GM20431 (cell line): ENCODE results near the gene KASH5.

ENCODE experiments used
- in situ Hi-C: fragments of 300-500 bp; cut with MseI, MboI; formaldehyde crosslinking; loops from one replicate; pipeline ENCODE4 v1.15.0; 2020; ENCODE audit warnings: low sequenced_read_pairs; ENCODE audit not compliant: unreplicated experiment

The KASH5 gene

GRCh38 chr19:49391581-49392399, 3.7 kb downstream of the KASH5 start:
- in situ Hi-C loops, result no loop called here

GRCh38 chr19:49393881-49394280, 5.8 kb downstream of the KASH5 start:
- in situ Hi-C loops, result no loop called here

- in situ Hi-C loops, result no loop called here
Measured at GRCh38 chr19:49395581-49396407, 7.7 kb downstream of the KASH5 start.

DNA sequence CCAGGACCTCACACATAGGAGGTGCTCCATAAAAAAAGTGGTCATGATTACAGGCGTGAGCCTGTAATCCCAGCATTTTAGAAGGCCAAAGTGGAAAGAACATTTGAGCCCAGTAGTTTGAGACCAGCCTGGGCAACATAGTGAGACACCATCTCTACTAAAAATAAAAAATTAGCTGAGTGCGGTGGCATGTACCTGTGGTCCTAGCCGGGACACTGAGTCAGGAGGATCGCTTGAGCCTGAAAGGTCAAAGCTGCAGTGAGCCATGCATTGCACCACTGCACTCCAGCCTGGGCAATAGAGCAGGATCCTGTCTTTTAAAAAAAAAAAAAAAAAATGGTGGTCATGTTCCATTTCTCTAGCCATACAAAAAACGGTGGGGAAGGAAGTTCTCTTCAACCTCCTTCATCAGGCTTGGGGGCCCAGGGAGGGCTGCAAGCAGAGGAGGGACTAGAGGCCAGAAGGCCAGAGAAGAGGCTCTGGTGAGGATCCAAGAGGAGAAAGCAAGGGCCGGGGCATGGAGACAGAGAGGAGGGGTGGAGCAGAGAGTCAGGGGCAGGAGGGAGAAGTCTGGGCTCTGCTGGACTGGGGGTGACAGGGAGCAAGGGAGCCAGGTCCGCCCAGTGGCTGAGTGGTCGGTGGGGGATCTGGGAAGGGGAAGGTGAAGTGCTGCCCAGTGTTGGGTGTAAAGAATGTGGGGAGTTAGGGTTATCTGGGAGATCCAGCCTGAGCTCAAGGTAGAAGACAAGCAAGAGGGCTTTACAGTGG, 8.9 kb downstream of the KASH5 start:
- in situ Hi-C loops, result no loop called here

DNA sequence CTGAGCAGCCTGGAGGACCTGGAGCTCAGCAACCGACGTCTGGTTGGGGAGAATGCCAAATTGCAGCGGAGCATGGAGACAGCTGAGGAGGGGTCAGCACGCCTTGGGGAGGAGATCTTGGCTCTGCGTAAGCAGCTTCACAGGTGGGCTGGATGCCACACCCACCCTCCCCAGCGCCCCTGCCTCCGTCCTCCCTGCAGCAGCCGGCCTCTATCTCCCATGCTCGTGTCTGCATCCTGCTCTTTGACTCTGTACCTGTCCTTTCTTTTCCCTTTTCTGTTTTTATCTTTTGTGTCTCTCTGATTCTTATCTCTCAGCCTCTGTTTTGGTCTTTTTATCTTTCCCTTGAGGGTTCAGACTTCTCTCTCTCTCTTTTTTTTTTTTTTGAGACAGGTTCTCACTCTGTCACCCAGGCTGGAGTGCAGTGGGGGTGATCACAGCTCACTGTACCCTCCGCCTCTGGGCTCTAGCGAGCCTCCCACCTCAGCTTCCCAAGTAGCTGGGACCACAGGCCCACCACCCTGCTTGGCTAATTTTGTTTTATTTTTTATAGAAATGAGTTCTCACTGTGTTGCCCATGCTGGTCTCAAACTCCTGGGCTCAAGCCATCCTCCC, 10.1 kb downstream of the KASH5 start:
- in situ Hi-C loops, result no loop called here

DNA sequence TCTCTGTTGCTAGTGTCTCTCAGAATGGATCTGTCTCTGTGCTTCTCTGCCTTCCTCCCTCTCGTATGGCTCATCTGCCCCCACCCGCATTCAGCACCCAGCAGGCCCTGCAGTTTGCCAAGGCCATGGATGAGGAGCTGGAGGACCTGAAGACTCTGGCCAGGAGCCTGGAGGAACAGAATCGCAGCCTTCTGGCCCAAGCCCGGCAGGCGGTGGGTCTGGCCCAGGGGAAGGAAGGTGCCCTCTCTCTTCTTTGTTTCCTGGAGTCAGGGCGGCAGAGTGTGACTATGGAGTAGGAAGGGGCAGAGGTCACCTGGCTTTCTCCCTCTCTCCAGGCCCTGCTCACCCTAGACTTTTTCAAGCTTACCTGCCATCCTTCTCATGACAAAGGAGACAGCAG, 10.9 kb downstream of the KASH5 start:
- in situ Hi-C loops, result no loop called here

- in situ Hi-C loops, result no loop called here
Measured at GRCh38 chr19:49400029-49400428, 12.0 kb downstream of the KASH5 start.

DNA sequence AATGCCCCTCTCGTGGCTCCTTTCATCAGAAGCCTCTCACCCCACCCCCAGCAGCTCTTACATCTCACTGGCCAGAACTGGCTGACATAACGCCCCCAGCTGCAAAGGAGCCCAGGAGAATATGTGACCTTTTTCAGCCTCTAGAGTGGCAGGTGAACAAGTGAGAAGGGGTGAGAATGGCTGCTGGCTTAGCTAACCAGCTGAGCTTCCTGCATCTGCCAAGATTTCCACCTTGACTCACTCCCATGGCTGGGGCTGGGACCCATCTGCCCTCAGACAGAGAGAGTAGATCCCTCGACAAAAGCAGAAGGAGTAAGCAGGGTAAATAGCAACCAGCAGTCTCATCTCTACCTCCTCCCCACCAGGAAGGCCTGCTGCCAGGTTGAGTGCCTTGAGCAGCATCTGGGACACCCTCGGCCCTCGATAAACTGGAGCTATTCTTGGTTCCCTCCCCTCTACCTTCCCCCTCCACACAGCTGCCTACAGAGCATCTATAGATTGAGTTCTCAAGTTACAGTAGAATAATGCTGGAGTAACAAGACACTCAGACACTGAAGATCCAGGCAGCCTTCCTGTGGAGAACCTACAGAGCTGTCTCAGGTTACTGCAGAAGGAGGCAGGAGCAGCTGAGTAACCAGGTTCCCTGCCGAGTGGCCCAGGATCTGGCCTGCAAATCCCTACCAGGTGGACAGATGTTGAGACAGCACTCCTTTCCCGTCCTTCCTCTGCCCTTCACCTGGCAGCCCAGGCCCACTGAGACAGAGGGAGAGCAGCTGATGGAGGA, 15.5 kb downstream of the KASH5 start:
- in situ Hi-C loops, result no loop called here

- in situ Hi-C loops, result no loop called here
Measured at GRCh38 chr19:49407079-49407478, 19.0 kb downstream of the KASH5 start.

DNA sequence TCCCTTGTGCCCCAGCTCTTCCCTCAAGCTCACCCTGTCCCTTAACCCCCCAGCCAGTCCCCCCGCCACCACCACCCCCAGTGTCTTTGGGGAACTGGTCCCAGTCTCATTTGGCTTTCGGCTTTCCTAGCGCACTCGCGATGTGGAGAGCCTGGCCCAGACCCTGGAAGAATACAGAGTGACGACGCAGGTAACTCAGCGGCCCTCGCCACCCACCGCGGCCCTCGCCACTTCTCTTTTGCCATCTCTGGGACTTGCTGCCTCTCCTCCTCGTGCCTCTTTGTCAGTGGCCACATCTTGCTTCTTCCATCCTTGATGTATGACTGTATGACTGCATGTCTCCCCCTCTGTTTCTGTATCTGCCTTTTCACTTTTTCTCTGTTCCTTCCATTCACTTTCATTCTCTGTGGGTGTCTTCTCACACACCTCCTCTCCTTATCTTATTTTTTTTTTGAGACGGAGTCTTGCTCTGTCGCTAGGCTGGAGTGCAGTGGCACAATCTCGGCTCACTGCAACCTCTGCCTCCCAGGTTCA, 19.5 kb downstream of the KASH5 start:
- in situ Hi-C loops, result no loop called here

- in situ Hi-C loops, result no loop called here
Measured at GRCh38 chr19:49408816-49409440, 20.9 kb downstream of the KASH5 start.

DNA sequence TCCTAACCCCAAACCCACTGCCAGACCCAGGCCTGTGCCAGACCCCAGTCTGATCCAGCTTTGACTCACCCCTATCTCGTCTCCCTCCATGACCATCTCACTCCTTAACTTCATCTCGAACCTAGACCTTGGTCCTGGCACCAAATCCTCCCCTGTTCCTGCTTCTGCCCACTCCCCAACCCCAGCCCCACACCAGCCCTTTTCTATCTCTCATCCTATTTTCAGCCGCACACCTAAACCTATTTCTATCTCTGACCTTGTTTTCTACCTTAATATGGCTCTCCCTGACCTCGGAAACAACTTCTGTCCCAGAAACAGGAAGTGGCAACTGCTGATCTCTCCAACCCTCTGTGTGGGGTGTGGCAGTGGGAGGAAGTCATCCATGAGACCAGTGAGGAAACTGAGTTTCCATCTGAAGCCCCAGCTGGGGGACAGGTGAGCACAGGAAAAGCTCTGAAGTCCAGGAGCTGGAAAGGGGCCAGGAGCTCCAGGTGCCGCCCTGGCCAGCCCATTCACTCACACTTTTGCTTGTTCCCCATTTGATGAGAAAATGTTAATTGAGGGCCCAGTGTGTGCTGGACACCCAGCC, 21.5 kb downstream of the KASH5 start:
- in situ Hi-C loops, result no loop called here

GRCh38 chr19:49411681-49412326, 23.8 kb downstream of the KASH5 start:
- in situ Hi-C loops, result no loop called here

DNA sequence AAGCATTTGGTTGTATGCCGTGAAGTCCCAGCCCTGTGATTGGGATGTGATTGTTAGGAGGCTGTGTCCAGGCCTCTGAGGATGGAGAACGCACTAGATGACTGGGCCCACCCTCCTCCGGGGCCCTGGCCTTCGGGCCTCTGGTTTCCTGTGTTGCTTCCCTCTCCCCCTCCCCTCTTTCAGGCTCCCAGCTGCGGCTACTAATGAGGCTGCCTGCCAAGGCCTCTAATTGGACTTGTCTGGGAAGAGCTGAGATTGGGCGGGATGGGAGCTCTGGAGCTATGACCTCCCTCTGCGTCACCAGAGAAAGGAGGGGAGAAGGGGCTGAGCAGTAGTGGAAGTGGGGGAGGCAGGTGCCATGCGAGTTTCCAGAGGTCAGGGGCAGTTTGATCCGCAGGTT, 25.3 kb downstream of the KASH5 start:
- in situ Hi-C loops, result no loop called here

- in situ Hi-C loops, result no loop called here
Measured at GRCh38 chr19:49414256-49414655, 26.2 kb downstream of the KASH5 start.

DNA sequence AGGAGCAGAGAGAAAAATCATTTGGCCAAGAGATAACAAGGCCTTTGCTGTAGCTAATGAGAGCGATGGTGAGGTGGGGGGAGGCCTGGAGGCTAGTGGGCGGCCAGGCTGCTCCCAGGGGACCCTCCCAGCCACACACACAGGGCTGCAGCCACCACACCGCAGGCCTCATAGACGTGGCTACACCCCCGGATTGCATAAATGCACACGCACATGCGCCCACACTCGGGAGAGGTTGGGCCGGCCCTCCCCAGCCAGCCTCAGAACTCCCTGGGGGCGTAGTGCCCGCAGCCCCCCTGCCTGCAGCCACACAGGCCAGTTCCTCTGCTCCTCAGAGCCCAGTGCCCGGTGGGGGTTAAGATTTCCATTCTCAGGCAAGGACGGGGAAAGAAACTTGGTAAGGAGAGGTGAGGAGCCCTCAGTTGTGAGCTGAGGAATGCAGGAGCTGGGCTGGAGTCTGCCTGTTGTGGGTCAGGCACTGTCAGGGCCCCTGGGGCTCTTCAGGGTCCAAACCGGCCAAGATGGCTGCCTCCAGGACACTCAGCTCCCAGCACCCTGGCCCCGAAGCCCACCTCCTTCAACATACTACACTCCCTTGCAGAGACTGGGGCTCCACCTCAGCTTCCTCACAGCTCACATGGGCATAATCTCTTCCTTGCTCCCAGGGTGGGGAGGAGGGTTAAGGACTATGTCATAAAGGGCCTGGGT, 27.2 kb downstream of the KASH5 start:
- in situ Hi-C loops, result no loop called here

DNA sequence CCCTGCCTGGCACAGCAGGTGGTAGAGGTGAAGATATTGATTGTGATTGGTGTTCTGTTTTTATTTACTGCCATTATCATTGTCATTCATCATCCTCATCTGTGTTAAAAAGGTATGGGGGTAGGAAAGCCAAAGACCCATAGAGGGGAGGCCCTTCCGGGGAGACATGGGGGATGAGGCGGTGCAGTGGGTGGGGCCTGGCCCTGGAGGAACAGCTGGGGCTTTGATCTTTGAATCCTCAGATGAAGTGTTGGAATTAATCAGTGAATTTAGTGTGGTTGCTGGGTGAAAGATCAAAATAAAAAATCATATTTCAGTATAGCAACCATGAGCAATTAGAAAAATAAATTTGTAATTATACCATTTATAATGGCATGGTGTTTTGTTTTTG, 27.8 kb downstream of the KASH5 start:
- in situ Hi-C loops, result no loop called here
